HepG2 (cell line): ENCODE results near the gene NTM. TPM values are rescaled to one million over a fixed set of nuclear protein-coding genes. Genes with fewer than 3 reads are reported as not detected.

Experiments
- ATAC-seq: fragments of 200-7000 bp; cut with Tn5 transposase; 3 replicates; pipeline ENCODE4 v1.9.1; 2020; ENCODE audit warnings: mild to moderate bottlenecking, moderate library complexity
- BruUV-seq: library from RNA; stranded (reverse); fragments of 400-500 nt; replicated peaks from 2 replicates; lab custom pipeline; 2021; lab: Mats Ljungman, UMichigan
- CTCF ChIA-PET: fragments of 300-600 bp; formaldehyde crosslinking; extraction: SDS; loops from one replicate; lab custom pipeline; 2021; ENCODE audit warnings: low total read pairs, inconsistent platforms, low intra/inter-chr PET ratio; lab: Yijun Ruan, JAX
- POLR2A ChIA-PET: fragments of 350-600 bp; sonication (Branson Sonifier 250); formaldehyde crosslinking; loops from one replicate; lab custom pipeline; 2020; ENCODE audit warnings: antibody characterized with exemption, inconsistent platforms; lab: Yijun Ruan, JAX
- DNase-seq: peaks from one replicate; pipeline ENCODE4 v3.0.0-alpha.2; 2015; ENCODE audit warnings: low spot score
- FAIRE-seq: peaks from 3 replicates; lab custom pipeline; 2011; peaks lifted over from hg19 to GRCh38; lab: Jason Lieb, UNC
- H2AFZ ChIP-seq: one replicate; pipeline ENCODE4 v1.6.1; 2011; ENCODE audit warnings: low read length, inconsistent platforms
- H3K27ac ChIP-seq: fragments of 300-600 bp; 3 replicates; pipeline ENCODE4 v1.8.0; 2011; ENCODE audit warnings: mixed run types, mild to moderate bottlenecking, mixed read lengths, low read length, inconsistent platforms; ENCODE audit not compliant: insufficient read depth; ENCODE audit errors: extremely low read length
- H3K27me3 ChIP-seq, 2 experiments: fragments of 200-600 bp in 1 of 2; 2 replicates in 1 of 2; 3 replicates in 1 of 2; pipeline versions ENCODE4 v1.6.0 to v1.8.0; 2011; ENCODE audit warnings: low read length in 2 of 2, mild to moderate bottlenecking in 2 of 2, moderate library complexity in 2 of 2, inconsistent platforms in 1 of 2; ENCODE audit not compliant: insufficient read depth in 2 of 2, control insufficient read depth in 1 of 2
- H3K36me3 ChIP-seq, 2 experiments: fragments of 200-600 bp in 1 of 2; replicated peaks in 1 of 2; 2 replicates in 1 of 2; 3 replicates in 1 of 2; pipeline versions ENCODE4 v1.5.1 to v1.8.0; 2011; ENCODE audit warnings: low read length in 2 of 2, inconsistent platforms in 1 of 2; ENCODE audit not compliant: insufficient read depth in 2 of 2, control insufficient read depth in 1 of 2
- H3K4me1 ChIP-seq: 2 replicates; pipeline ENCODE4 v1.5.1; 2012; ENCODE audit warnings: low read length, inconsistent platforms; ENCODE audit not compliant: insufficient read depth
- H3K4me2 ChIP-seq: 2 replicates; pipeline ENCODE4 v1.6.0; 2011; ENCODE audit warnings: low read depth, low read length, inconsistent platforms
- H3K4me3 ChIP-seq, 3 experiments: fragments of 200-600 bp in 1 of 3; sonication (generic), shearing (Covaris generic) in 1 of 3; replicated peaks in 1 of 3; 2 replicates each; pipeline ENCODE4 v1.5.1; 2011 to 2016; ENCODE audit warnings: low read length in 3 of 3, inconsistent platforms in 2 of 3, low read depth in 2 of 3, mild to moderate bottlenecking in 2 of 3, control low read depth in 1 of 3, mixed read lengths in 1 of 3; ENCODE audit not compliant: insufficient read depth in 1 of 3
- H3K79me2 ChIP-seq: one replicate; pipeline ENCODE4 v1.6.1; 2011; ENCODE audit warnings: low read length, inconsistent platforms; ENCODE audit not compliant: insufficient read depth
- H3K9ac ChIP-seq: 2 replicates; pipeline ENCODE4 v1.6.0; 2011; ENCODE audit warnings: mild to moderate bottlenecking, low read depth, low read length, inconsistent platforms; ENCODE audit not compliant: insufficient read depth
- H3K9me3 ChIP-seq: 2 replicates; pipeline ENCODE4 v1.5.1; 2012; ENCODE audit warnings: mild to moderate bottlenecking, low read length
- H4K20me1 ChIP-seq: 2 replicates; pipeline ENCODE4 v1.6.0; 2011; ENCODE audit warnings: inconsistent platforms, mild to moderate bottlenecking, low read length, moderate library complexity; ENCODE audit not compliant: insufficient read depth
- AGO1 ChIP-seq: fragments of 200-400 bp; formaldehyde crosslinking; IDR thresholded peaks from 2 replicates; pipeline ENCODE4 v1.6.1; 2017; ENCODE audit warnings: mild to moderate bottlenecking, low read depth, low read length, moderate library complexity; ENCODE audit not compliant: poor library complexity, severe bottlenecking
- ARNT2 ChIP-seq: sonication (generic); formaldehyde crosslinking; IDR thresholded peaks from 2 replicates; pipeline ENCODE4 v1.8.0; 2022; ENCODE audit warnings: mild to moderate bottlenecking, low read depth, missing genetic modification reagents, moderate library complexity
- CHCHD3 ChIP-seq: sonication (generic); formaldehyde crosslinking; IDR thresholded peaks from 2 replicates; pipeline ENCODE4 v1.8.0; 2022; ENCODE audit warnings: mild to moderate bottlenecking, missing genetic modification reagents, moderate library complexity
- CREM ChIP-seq, 2 experiments: sonication (generic) in 1 of 2; formaldehyde crosslinking in 1 of 2; IDR thresholded peaks; 2 replicates each; pipeline versions ENCODE4 v1.4.0 to v1.6.1; 2016 to 2020; ENCODE audit warnings: antibody characterized with exemption in 1 of 2, mild to moderate bottlenecking in 1 of 2, missing genetic modification reagents in 1 of 2
- SUZ12 ChIP-seq: fragments of 150-350 bp; IDR thresholded peaks from 2 replicates; pipeline ENCODE4 v1.6.1; 2014; ENCODE audit warnings: low read depth, low read length
- TBL1XR1 ChIP-seq: fragments of 150-350 bp; IDR thresholded peaks from 2 replicates; pipeline ENCODE4 v1.6.1; 2014; ENCODE audit warnings: borderline replicate concordance, low read length; ENCODE audit not compliant: partially characterized antibody
- TCF7L2 ChIP-seq: IDR thresholded peaks from 2 replicates; pipeline ENCODE4 v1.6.1; 2011; ENCODE audit warnings: mild to moderate bottlenecking, low read depth, low read length, moderate library complexity
- ZFX ChIP-seq: sonication (generic); formaldehyde crosslinking; IDR thresholded peaks from 2 replicates; pipeline ENCODE4 v1.4.0; 2020; ENCODE audit warnings: mild to moderate bottlenecking, low read depth, missing genetic modification reagents, moderate library complexity
- ZNF17 ChIP-seq: sonication (generic); formaldehyde crosslinking; IDR thresholded peaks from 2 replicates; pipeline ENCODE4 v1.5.0; 2020; ENCODE audit warnings: mild to moderate bottlenecking, missing genetic modification reagents
- ZNF326 ChIP-seq: sonication (generic); formaldehyde crosslinking; IDR thresholded peaks from 2 replicates; pipeline ENCODE4 v1.4.0; 2020; ENCODE audit warnings: missing genetic modification reagents, borderline replicate concordance
- ZNF550 ChIP-seq: sonication (generic); formaldehyde crosslinking; IDR thresholded peaks from 2 replicates; pipeline ENCODE4 v1.4.0; 2020; ENCODE audit warnings: mild to moderate bottlenecking, missing genetic modification reagents, borderline replicate concordance
- ZNF746 ChIP-seq: sonication (generic); formaldehyde crosslinking; IDR thresholded peaks from 2 replicates; pipeline ENCODE4 v1.8.0; 2022; ENCODE audit warnings: mild to moderate bottlenecking, missing genetic modification reagents
- WGBS: methylation state at CpG from one replicate; pipeline ENCODE4 v1.1.6; 2017; ENCODE audit warnings: low lambda C conversion rate; 5-methylcytosine and 5-hydroxymethylcytosine counted together
- in situ Hi-C: cut with HindIII; loops from 2 replicates; pipeline ENCODE4 v1.10.0; 2017; ENCODE audit warnings: low pct_unique_long_range_greater_than_20kb; ENCODE audit not compliant: extremely low pct_ligation_motif_present
- intact Hi-C: fragments of 100-400 bp; cut with micrococcal nuclease; formaldehyde crosslinking; loops from one replicate; pipeline ENCODE4 v1.10.0; 2022; ENCODE audit not compliant: unreplicated experiment
- polyA plus RNA-seq, 8 experiments: library from polyadenylated mRNA; depleted of rRNA in 3 of 8; stranded (reverse) in 7 of 8; unstranded in 1 of 8; fragments of >200 nt; fragmentation: Illumina TruSeq in 4 of 8; extraction: Trizol in 4 of 8; gene quantifications; 2 replicates each; pipeline versions ENCODE4 v1.2.1 to v1.2.3, GENCODE V29; 2011 to 2016; ENCODE audit warnings: low read depth in 4 of 8, missing spikeins in 1 of 8, mixed read lengths in 1 of 8; ENCODE audit not compliant: insufficient read depth in 1 of 8
- total RNA-seq, 5 experiments: library from RNA; depleted of rRNA; stranded (reverse); fragments of >200 nt; fragmentation: Illumina TruSeq; extraction: Trizol; gene quantifications; 2 replicates each; pipeline ENCODE4 v1.2.3, GENCODE V29; 2016; ENCODE audit warnings: low read depth in 1 of 5
- TF ChIP-seq, protein P1 (sequence below): sonication (generic); formaldehyde crosslinking; IDR thresholded peaks from 2 replicates; pipeline ENCODE4 v1.8.0; 2022; ENCODE audit warnings: missing genetic modification reagents, mild to moderate bottlenecking, inconsistent platforms, borderline replicate concordance
- TF ChIP-seq, protein P2 (sequence below): fragments of 450-650 bp; IDR thresholded peaks from 2 replicates; pipeline ENCODE4 v1.6.1; 2017

The NTM gene
- total and polyA plus RNA-seq, 2 of the 13 experiments (the other 11 are each of a cell fraction or from before 2014, with no cell fraction given) = not detected

DNA sequence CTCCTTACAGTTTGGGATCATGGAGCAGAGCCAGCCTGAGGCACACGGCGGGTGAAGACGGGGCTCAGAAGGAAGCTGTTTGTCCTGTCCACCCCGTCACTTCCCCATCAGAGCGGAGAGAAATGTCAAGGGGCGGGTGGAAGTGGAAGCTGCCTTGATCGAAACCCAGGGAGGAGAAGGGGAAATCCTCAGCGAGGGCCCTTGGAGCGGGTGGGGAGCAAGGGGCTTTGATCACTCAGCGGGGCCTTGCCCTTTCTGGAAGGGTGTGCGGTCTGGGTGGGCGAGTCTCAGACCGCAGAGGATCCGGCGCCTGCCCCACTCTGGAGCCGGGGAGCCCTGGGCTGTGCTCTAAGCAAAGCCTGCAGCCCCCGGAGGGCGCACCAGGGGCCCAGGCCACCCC is 320.4 kb downstream of the NTM start:
- H2AFZ ChIP-seq = no peak overlapping the region
- CTCF ChIA-PET = no interaction called here
- in situ Hi-C loops = loop anchor here (25.0 kb wide), 1 partner anchor 1372 kb away; no protein-coding TSS in a partner anchor
- H3K4me2 ChIP-seq = no peak overlapping the region
- ATAC-seq (no peak), FAIRE-seq (no peak)
- no peaks in the 10 kb centered on the region for H3K4me1 ChIP-seq
- H4K20me1 ChIP-seq = no peaks in the 10 kb centered on the region
- BruUV-seq = no TSS peak
- H3K36me3 ChIP-seq = no peaks in the 10 kb centered on the region
- WGBS = 55% methylated on average over 9 of the region's 18 CpGs
- no peak overlapping the region for H3K9ac ChIP-seq
- H3K9me3 ChIP-seq = no peaks in the 10 kb centered on the region
- H3K27me3 ChIP-seq = peaks cover 0 to 44% of the 10 kb centered on the region in 2 experiments; a peak in 4 of 5 replicates
- H3K27ac ChIP-seq = no peak overlapping the region
- TF ChIP-seq ARNT2 (CRISPR knock-in tag) (no peak), TBL1XR1 (no peak), ZFX (CRISPR knock-in tag) (no peak), ZNF326 (CRISPR knock-in tag) (no peak), TCF7L2 (no peak), AGO1 (no peak), ZNF17 (CRISPR knock-in tag) (no peak), ZNF550 (CRISPR knock-in tag) (no peak), CHCHD3 (CRISPR knock-in tag) (no peak), ZNF746 (CRISPR knock-in tag) (no peak), SUZ12 (no peak), CREM (IDR thresholded peaks at IDR 0.05) (no peak), CREM (CRISPR knock-in tag; IDR thresholded peaks at IDR 0.05) (no peak)
- TF ChIP-seq, protein P1, sequence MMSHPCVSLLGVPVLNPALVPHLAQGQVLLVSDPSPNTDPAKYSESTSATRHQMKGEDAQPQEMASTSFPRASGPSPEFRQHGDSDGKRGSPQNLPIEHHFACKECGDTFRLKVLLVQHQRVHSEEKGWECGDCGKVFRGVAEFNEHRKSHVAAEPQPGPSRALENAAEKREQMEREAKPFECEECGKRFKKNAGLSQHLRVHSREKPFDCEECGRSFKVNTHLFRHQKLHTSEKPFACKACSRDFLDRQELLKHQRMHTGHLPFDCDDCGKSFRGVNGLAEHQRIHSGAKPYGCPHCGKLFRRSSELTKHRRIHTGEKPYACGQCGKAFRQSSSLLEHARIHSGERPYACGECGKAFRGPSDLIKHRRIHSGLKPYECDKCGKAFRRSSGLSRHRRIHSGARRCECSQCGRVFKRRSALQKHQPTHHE (CRISPR knock-in tag) = no peak
- TF ChIP-seq, protein P2, sequence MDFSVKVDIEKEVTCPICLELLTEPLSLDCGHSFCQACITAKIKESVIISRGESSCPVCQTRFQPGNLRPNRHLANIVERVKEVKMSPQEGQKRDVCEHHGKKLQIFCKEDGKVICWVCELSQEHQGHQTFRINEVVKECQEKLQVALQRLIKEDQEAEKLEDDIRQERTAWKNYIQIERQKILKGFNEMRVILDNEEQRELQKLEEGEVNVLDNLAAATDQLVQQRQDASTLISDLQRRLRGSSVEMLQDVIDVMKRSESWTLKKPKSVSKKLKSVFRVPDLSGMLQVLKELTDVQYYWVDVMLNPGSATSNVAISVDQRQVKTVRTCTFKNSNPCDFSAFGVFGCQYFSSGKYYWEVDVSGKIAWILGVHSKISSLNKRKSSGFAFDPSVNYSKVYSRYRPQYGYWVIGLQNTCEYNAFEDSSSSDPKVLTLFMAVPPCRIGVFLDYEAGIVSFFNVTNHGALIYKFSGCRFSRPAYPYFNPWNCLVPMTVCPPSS = no peak
- TF ChIP-seq, all 625 proteins: peak for 0
- intact Hi-C loops = loop anchor here (5.0 kb wide), 1 partner anchor 337 kb away; no protein-coding TSS in a partner anchor
- H3K4me3 ChIP-seq = no peak overlapping the region
- DNase-seq = no peak
- no peaks in the 10 kb centered on the region for H3K79me2 ChIP-seq
- POLR2A ChIA-PET = no interaction called here
